ENCODE measurements around the gene GAPT.

GRCh38 chr5:58542709-58543108 lies 51.5 kb downstream of the GAPT start:
- TF ChIP-seq POLR2AphosphoS5 (IDR thresholded peaks at IDR 0.05) = no peak
- TF ChIP-seq CTCF (IDR thresholded peaks at IDR 0.05) = no peak
- no peak for TF ChIP-seq POLR2A (IDR thresholded peaks at IDR 0.05; ENCODE audit: low read depth)
- TF ChIP-seq EP300 (IDR thresholded peaks at IDR 0.05) = no peak
